ENCODE data around the gene SLC35F1. TPM values are rescaled to one million over a fixed set of nuclear protein-coding genes. Genes with fewer than 3 reads are reported as not detected.

SLC35F1 gene
- total RNA-seq, 1 experiment from 2014 or later, result 4.3 TPM

DNA sequence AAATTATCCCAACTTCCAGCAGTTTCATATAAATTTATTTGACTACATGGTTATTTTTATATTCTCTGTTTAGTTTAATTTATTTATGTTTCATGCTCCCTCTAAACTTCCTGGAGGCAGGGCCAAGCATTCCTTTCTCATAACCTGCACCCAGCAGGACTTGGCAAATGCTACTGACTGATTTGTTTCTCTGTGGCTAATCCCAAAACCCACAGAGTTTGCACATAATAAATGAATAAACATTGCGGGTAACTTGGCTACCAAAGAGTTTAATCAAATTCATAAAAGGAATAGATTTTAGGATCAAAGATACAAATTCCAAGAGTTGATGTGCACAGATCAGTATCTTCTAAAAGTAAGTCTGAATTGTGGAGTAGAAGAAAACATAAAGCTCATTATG, 239.5 kb downstream of the SLC35F1 start:
- Histone ChIP-seq H3K27ac (ENCODE audit: insufficient read length, low read depth, low read length) (no peak overlapping the region), H3K27me3 (ENCODE audit: insufficient read depth, low read length) (no peaks in the 10 kb centered on the region), H4K91ac (ENCODE audit: insufficient read length, low read depth, low read length) (no peak overlapping the region), H3K23me2 (ENCODE audit: insufficient read length, low read depth, low read length, poor library complexity, severe bottlenecking) (no peaks in the 10 kb centered on the region), H3K18ac (ENCODE audit: insufficient read length, low read depth, low read length) (no peak overlapping the region), H3K79me2 (ENCODE audit: insufficient read depth, low read length) (no peaks in the 10 kb centered on the region), H2BK5ac (ENCODE audit: insufficient read length, low read length) (no peak overlapping the region), H3K9me3 (ENCODE audit: control insufficient read depth, low read depth, low read length) (no peaks in the 10 kb centered on the region), H3K4me1 (ENCODE audit: insufficient read depth, low read length) (peaks cover 2% of the 10 kb centered on the region; the same call in 1 of the 2 replicates), H3K79me1 (ENCODE audit: insufficient read depth, low read depth, low read length, poor library complexity, severe bottlenecking) (no peaks in the 10 kb centered on the region), H2AFZ (ENCODE audit: low read length) (no peak overlapping the region), H2BK15ac (ENCODE audit: low read depth, low read length) (no peak overlapping the region), H4K8ac (replicated peaks; ENCODE audit: insufficient read length, low read depth, low read length) (no peak overlapping the region), H3K56ac (ENCODE audit: insufficient read length, low read depth, low read length) (no peak overlapping the region), H2BK12ac (ENCODE audit: insufficient read length, low read depth, low read length) (no peak overlapping the region), H3K14ac (ENCODE audit: insufficient read depth, low read length) (no peak overlapping the region), H4K20me1 (ENCODE audit: control insufficient read depth, insufficient read depth, insufficient read length) (no peaks in the 10 kb centered on the region), H2BK120ac (ENCODE audit: low read depth, low read length, poor library complexity, severe bottlenecking) (no peak overlapping the region), H3K23ac (ENCODE audit: insufficient read length, low read depth, low read length) (no peak overlapping the region), H3K4me2 (ENCODE audit: insufficient read depth, insufficient read length, low read length) (no peak overlapping the region), H2BK20ac (ENCODE audit: low read depth, low read length, poor library complexity, severe bottlenecking) (no peak overlapping the region), H3T11ph (ENCODE audit: low read length) (no peak overlapping the region), H3K9ac (ENCODE audit: extremely low read depth, insufficient read length, low read length) (no peak overlapping the region), H3K4ac (ENCODE audit: low read depth, low read length) (no peak overlapping the region), H4K5ac (ENCODE audit: insufficient read length, low read depth, low read length) (no peak overlapping the region), H2AK5ac (ENCODE audit: insufficient read length, low read length) (no peak overlapping the region)
- no peak overlapping the region for H3K4me3 Mint-ChIP-seq
- H3K4me1 Mint-ChIP-seq, result peaks cover 3 to 5% of the 10 kb centered on the region in 2 experiments; a peak in 3 of 4 replicates
- no peak for DNase-seq
- TF ChIP-seq, protein P1, sequence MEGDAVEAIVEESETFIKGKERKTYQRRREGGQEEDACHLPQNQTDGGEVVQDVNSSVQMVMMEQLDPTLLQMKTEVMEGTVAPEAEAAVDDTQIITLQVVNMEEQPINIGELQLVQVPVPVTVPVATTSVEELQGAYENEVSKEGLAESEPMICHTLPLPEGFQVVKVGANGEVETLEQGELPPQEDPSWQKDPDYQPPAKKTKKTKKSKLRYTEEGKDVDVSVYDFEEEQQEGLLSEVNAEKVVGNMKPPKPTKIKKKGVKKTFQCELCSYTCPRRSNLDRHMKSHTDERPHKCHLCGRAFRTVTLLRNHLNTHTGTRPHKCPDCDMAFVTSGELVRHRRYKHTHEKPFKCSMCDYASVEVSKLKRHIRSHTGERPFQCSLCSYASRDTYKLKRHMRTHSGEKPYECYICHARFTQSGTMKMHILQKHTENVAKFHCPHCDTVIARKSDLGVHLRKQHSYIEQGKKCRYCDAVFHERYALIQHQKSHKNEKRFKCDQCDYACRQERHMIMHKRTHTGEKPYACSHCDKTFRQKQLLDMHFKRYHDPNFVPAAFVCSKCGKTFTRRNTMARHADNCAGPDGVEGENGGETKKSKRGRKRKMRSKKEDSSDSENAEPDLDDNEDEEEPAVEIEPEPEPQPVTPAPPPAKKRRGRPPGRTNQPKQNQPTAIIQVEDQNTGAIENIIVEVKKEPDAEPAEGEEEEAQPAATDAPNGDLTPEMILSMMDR (conservative IDR thresholded peaks at IDR 0.05), result no peak
- no peak overlapping the region for H3K27ac Mint-ChIP-seq
- H3K36me3 Mint-ChIP-seq (ENCODE audit: insufficient read depth in 1 of 3, low read depth in 3 of 3), result peaks cover 0 to 2% (median 0%) of the 10 kb centered on the region in 3 experiments; a peak in 1 of 7 replicates
- H3K9me3 Mint-ChIP-seq, result no peaks in the 10 kb centered on the region
- WGBS (ENCODE audit: extremely low coverage, insufficient read length, low lambda C conversion rate), result no CpG with 5 or more reads among the region's 1 CpG
- no peaks in the 10 kb centered on the region for H3K27me3 Mint-ChIP-seq (ENCODE audit: low read depth)
